ENCODE measurements around the gene KRTAP3-3.

KRTAP3-3 gene

DNA sequence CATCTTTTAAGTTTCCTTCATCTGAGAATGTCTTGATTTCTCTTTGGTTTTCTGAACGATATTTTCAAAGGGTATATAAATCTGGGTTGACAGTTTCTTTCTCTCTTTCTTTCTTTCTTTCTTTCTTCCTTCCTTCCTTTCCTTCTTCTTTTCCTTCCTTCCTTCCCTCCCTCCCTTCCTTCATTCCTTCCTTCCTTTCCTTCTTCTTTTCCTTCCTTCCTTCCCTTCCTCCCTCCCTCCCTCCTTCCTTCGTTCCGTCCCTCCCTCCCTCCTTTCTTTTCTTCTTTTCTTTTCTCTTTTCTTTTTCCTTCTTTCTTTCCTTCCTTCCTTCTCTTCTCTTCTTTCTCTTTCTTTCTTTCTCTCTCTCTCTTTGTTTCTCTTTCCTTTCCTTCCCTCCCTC, 19.6 kb downstream of the KRTAP3-3 start:
- Histone ChIP-seq H4K20me1 (ENCODE audit: insufficient read depth, low read length, poor library complexity, severe bottlenecking) (no peaks in the 10 kb centered on the region), H3K9me3 (ENCODE audit: insufficient read depth, low read depth, low read length) (no peaks in the 10 kb centered on the region), H3K4me1 (ENCODE audit: insufficient read depth, low read length, poor library complexity, severe bottlenecking) (no peaks in the 10 kb centered on the region), H3K4me2 (ENCODE audit: low read depth, low read length, poor library complexity, severe bottlenecking) (no peak overlapping the region), H3F3A (ENCODE audit: low read depth) (no peaks in the 10 kb centered on the region), H3K27me3 (ENCODE audit: insufficient read depth, low read length, poor library complexity, severe bottlenecking) (peaks cover 7% of the 10 kb centered on the region), H3K4me3 (ENCODE audit: low read length, poor library complexity, severe bottlenecking) (no peak overlapping the region), H3K9me2 (replicated peaks; ENCODE audit: low read depth, low read length) (no peaks in the 10 kb centered on the region), H3K79me2 (ENCODE audit: insufficient read depth, low read length) (no peaks in the 10 kb centered on the region), H2AFZ (ENCODE audit: low read length) (no peak overlapping the region), H3K9ac (ENCODE audit: low read depth, low read length, poor library complexity, severe bottlenecking) (no peak overlapping the region), H3K36me3 (ENCODE audit: insufficient read depth, low read length) (no peaks in the 10 kb centered on the region)
- TF ChIP-seq, protein P1, sequence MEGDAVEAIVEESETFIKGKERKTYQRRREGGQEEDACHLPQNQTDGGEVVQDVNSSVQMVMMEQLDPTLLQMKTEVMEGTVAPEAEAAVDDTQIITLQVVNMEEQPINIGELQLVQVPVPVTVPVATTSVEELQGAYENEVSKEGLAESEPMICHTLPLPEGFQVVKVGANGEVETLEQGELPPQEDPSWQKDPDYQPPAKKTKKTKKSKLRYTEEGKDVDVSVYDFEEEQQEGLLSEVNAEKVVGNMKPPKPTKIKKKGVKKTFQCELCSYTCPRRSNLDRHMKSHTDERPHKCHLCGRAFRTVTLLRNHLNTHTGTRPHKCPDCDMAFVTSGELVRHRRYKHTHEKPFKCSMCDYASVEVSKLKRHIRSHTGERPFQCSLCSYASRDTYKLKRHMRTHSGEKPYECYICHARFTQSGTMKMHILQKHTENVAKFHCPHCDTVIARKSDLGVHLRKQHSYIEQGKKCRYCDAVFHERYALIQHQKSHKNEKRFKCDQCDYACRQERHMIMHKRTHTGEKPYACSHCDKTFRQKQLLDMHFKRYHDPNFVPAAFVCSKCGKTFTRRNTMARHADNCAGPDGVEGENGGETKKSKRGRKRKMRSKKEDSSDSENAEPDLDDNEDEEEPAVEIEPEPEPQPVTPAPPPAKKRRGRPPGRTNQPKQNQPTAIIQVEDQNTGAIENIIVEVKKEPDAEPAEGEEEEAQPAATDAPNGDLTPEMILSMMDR (conservative IDR thresholded peaks at IDR 0.05; ENCODE audit: low read length): no peak
- no peak for TF ChIP-seq EZH2phosphoT487 (IDR thresholded peaks at IDR 0.05; ENCODE audit: borderline replicate concordance)

- Histone ChIP-seq H3K4me2 (ENCODE audit: low read depth, low read length, poor library complexity, severe bottlenecking) (no peak overlapping the region), H3K9me3 (ENCODE audit: insufficient read depth, low read depth, low read length) (no peaks in the 10 kb centered on the region)
- no peak for TF ChIP-seq EZH2phosphoT487 (IDR thresholded peaks at IDR 0.05; ENCODE audit: borderline replicate concordance)
- TF ChIP-seq, protein P1 (conservative IDR thresholded peaks at IDR 0.05; ENCODE audit: low read length): no peak
These were observed 26.4 kb downstream of the KRTAP3-3 start for GRCh38 chr17:40967582-40967981.

GRCh38 chr17:40966848-40967247, 27.1 kb downstream of the KRTAP3-3 start, which contains the start of gene KRT39:
TSS of gene KRT39 (minus strand) at chr17:40966948. CDS start at chr17:40966856, 92 bp downstream.
- H3K9me3 ChIP-seq (ENCODE audit: insufficient read depth, low read depth, low read length): no peaks in the 10 kb centered on the region
- no peaks in the 10 kb centered on the region for H3K4me1 ChIP-seq (ENCODE audit: insufficient read depth, low read length, poor library complexity, severe bottlenecking)
- no peaks in the 10 kb centered on the region for H3K9me2 ChIP-seq (replicated peaks; ENCODE audit: low read depth, low read length)
- H3K4me2 ChIP-seq (ENCODE audit: low read depth, low read length, poor library complexity, severe bottlenecking): no peak within 1 kb of the TSS
- no peaks in the 10 kb centered on the region for H4K20me1 ChIP-seq (ENCODE audit: insufficient read depth, low read length, poor library complexity, severe bottlenecking)
- H3K9ac ChIP-seq (ENCODE audit: low read depth, low read length, poor library complexity, severe bottlenecking): no peak within 1 kb of the TSS
- H3K36me3 ChIP-seq (ENCODE audit: insufficient read depth, low read length): no peaks in the 10 kb centered on the region
- H3K4me3 ChIP-seq (ENCODE audit: low read length, poor library complexity, severe bottlenecking): no peak within 1 kb of the TSS
- no peak within 1 kb of the TSS for H2AFZ ChIP-seq (ENCODE audit: low read length)
- TF ChIP-seq EZH2phosphoT487 (IDR thresholded peaks at IDR 0.05; ENCODE audit: borderline replicate concordance): no peak
- TF ChIP-seq, protein P1 (conservative IDR thresholded peaks at IDR 0.05; ENCODE audit: low read length): no peak
- no peaks in the 10 kb centered on the region for H3F3A ChIP-seq (ENCODE audit: low read depth)
- no peaks in the 10 kb centered on the region for H3K27me3 ChIP-seq (ENCODE audit: insufficient read depth, low read length, poor library complexity, severe bottlenecking)
- H3K79me2 ChIP-seq (ENCODE audit: insufficient read depth, low read length): no peaks in the 10 kb centered on the region

More at GRCh38 chr17:40967582-40967981, 26.4 kb downstream of the KRTAP3-3 start:
- H3K27me3 ChIP-seq (ENCODE audit: insufficient read depth, low read length, poor library complexity, severe bottlenecking): no peaks in the 10 kb centered on the region
- H3K4me3 ChIP-seq (ENCODE audit: low read length, poor library complexity, severe bottlenecking): no peak overlapping the region
- H3K4me1 ChIP-seq (ENCODE audit: insufficient read depth, low read length, poor library complexity, severe bottlenecking): no peaks in the 10 kb centered on the region
- no peaks in the 10 kb centered on the region for H3K9me2 ChIP-seq (replicated peaks; ENCODE audit: low read depth, low read length)
- no peak overlapping the region for H3K9ac ChIP-seq (ENCODE audit: low read depth, low read length, poor library complexity, severe bottlenecking)
- H2AFZ ChIP-seq (ENCODE audit: low read length): no peak overlapping the region
- H4K20me1 ChIP-seq (ENCODE audit: insufficient read depth, low read length, poor library complexity, severe bottlenecking): no peaks in the 10 kb centered on the region
- no peaks in the 10 kb centered on the region for H3K36me3 ChIP-seq (ENCODE audit: insufficient read depth, low read length)
- H3K79me2 ChIP-seq (ENCODE audit: insufficient read depth, low read length): no peaks in the 10 kb centered on the region
- H3F3A ChIP-seq (ENCODE audit: low read depth): no peaks in the 10 kb centered on the region

Data from Loucy (cell line).